ENCODE results near the gene SEL1L.

DNA sequence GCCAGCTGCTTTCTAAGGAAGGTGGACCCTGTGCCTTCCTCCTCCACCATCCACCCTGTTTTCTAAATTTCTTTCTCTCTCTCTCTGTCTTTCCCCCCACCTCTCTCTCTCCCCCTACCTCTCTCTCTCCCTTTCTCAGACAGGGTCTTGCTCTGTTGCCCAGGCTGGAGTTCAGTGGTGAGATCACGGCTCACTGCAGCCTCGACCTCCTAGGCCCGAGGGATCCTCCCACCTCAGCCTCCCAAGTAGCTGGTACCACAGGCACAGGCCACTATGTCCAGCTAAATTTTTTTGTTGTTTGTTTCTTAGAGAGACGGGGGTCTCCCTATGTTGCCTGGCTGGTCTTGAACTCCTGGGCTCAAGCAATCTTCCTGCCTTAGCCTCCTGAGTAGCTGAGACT lies 73.7 kb downstream of the SEL1L start:
- TF ChIP-seq CTCF (IDR thresholded peaks at IDR 0.05): no peak
- TF ChIP-seq POLR2A (IDR thresholded peaks at IDR 0.05): no peak
- no peak for TF ChIP-seq POLR2AphosphoS5 (IDR thresholded peaks at IDR 0.05)
